Loucy (cell line): Measurements from ENCODE around the gene ELAPOR1.

Experiments used
- H2AFZ ChIP-seq: fragments of 200-600 bp; sonication (generic); 2 replicates; pipeline ENCODE4 v1.6.0; 2016; ENCODE audit warnings: antibody characterized with exemption, mild to moderate bottlenecking, low read length, moderate library complexity
- H3F3A ChIP-seq: fragments of 200-600 bp; 2 replicates; pipeline ENCODE4 v1.6.0; 2016; ENCODE audit warnings: antibody characterized with exemption, low read depth, mild to moderate bottlenecking
- H3K27me3 ChIP-seq: fragments of 200-600 bp; sonication (generic); 2 replicates; pipeline ENCODE4 v1.6.1; 2014; ENCODE audit warnings: low read length, mild to moderate bottlenecking; ENCODE audit not compliant: insufficient read depth, poor library complexity, severe bottlenecking
- H3K36me3 ChIP-seq: fragments of 200-600 bp; sonication (generic); 2 replicates; pipeline ENCODE4 v1.6.1; 2016; ENCODE audit warnings: low read length; ENCODE audit not compliant: insufficient read depth
- H3K4me1 ChIP-seq: fragments of 200-600 bp; sonication (generic); 2 replicates; pipeline ENCODE4 v1.5.1; 2014; ENCODE audit warnings: low read length, mild to moderate bottlenecking; ENCODE audit not compliant: insufficient read depth, poor library complexity, severe bottlenecking
- H3K4me2 ChIP-seq: fragments of 200-600 bp; sonication (generic); 2 replicates; pipeline ENCODE4 v1.6.0; 2014; ENCODE audit warnings: antibody characterized with exemption, low read length, low read depth, mild to moderate bottlenecking; ENCODE audit not compliant: poor library complexity, severe bottlenecking
- H3K4me3 ChIP-seq: fragments of 200-600 bp; sonication (generic); 2 replicates; pipeline ENCODE4 v1.5.1; 2014; ENCODE audit warnings: low read length, mild to moderate bottlenecking, mixed read lengths; ENCODE audit not compliant: poor library complexity, severe bottlenecking
- H3K79me2 ChIP-seq: fragments of 200-600 bp; sonication (generic); 2 replicates; pipeline ENCODE4 v1.6.1; 2014; ENCODE audit warnings: low read length; ENCODE audit not compliant: insufficient read depth
- H3K9ac ChIP-seq: fragments of 200-600 bp; sonication (generic); 2 replicates; pipeline ENCODE4 v1.6.0; 2014; ENCODE audit warnings: mild to moderate bottlenecking, low read depth, low read length, moderate library complexity; ENCODE audit not compliant: poor library complexity, severe bottlenecking
- H3K9me2 ChIP-seq: fragments of 200-600 bp; sonication (generic); replicated peaks from 2 replicates; pipeline ENCODE4 v1.6.1; 2016; ENCODE audit warnings: low read depth, low read length, mixed read lengths
- H3K9me3 ChIP-seq: fragments of 200-600 bp; sonication (generic); 2 replicates; pipeline ENCODE4 v1.6.1; 2014; ENCODE audit warnings: mild to moderate bottlenecking, antibody characterized with exemption, low read length, low read depth; ENCODE audit not compliant: insufficient read depth
- H4K20me1 ChIP-seq: fragments of 200-600 bp; sonication (generic); 2 replicates; pipeline ENCODE4 v1.6.0; 2014; ENCODE audit warnings: antibody characterized with exemption, low read length, mild to moderate bottlenecking; ENCODE audit not compliant: insufficient read depth, poor library complexity, severe bottlenecking
- CTCF ChIP-seq: fragments of 200-600 bp; sonication (generic); conservative IDR thresholded peaks from 2 replicates; pipeline ENCODE4 v1.5.1; 2014; ENCODE audit warnings: mild to moderate bottlenecking, antibody characterized with exemption, low read length
- EZH2phosphoT487 ChIP-seq: fragments of 200-600 bp; IDR thresholded peaks from 2 replicates; pipeline ENCODE4 v1.6.1; 2018; ENCODE audit warnings: antibody characterized with exemption, mild to moderate bottlenecking, moderate library complexity, borderline replicate concordance

ELAPOR1 gene

GRCh38 chr1:109090196-109091077 is 23.5 kb upstream of the ELAPOR1 start, which contains the start of gene TMEM167B:
TSS of gene TMEM167B (plus strand) at chr1:109090764. CDS start at chr1:109090873, 109 bp downstream.
- Histone ChIP-seq H3K27me3 (no peaks in the 10 kb centered on the region), H4K20me1 (peaks cover 11% of the 10 kb centered on the region), H3K79me2 (peaks cover 32% of the 10 kb centered on the region), H3K9me3 (no peaks in the 10 kb centered on the region), H3F3A (no peaks in the 10 kb centered on the region), H3K4me2 (peak within 1 kb of the TSS; percentile 93), H3K9me2 (no peaks in the 10 kb centered on the region), H2AFZ (peak within 1 kb of the TSS; percentile 98), H3K4me1 (peaks cover 23% of the 10 kb centered on the region), H3K4me3 (peak within 1 kb of the TSS; percentile 88), H3K36me3 (peaks cover 5% of the 10 kb centered on the region; the same call in 1 of the 2 replicates), H3K9ac (peak within 1 kb of the TSS; percentile 80)
- TF ChIP-seq EZH2phosphoT487 (no peak), CTCF (no peak)

- Histone ChIP-seq H3K27me3 (no peaks in the 10 kb centered on the region), H3F3A (no peaks in the 10 kb centered on the region), H3K9me3 (no peaks in the 10 kb centered on the region), H3K79me2 (peaks cover 32% of the 10 kb centered on the region), H3K9me2 (no peaks in the 10 kb centered on the region), H3K9ac (peak overlapping the region; percentile 80), H3K4me1 (peaks cover 23% of the 10 kb centered on the region), H3K4me3 (peak overlapping the region; percentile 88), H4K20me1 (peaks cover 11% of the 10 kb centered on the region), H2AFZ (peak overlapping the region; percentile 98), H3K4me2 (peak overlapping the region; percentile 93), H3K36me3 (peaks cover 5% of the 10 kb centered on the region; the same call in 1 of the 2 replicates)
- no peak for TF ChIP-seq EZH2phosphoT487
- TF ChIP-seq CTCF: no peak
Observed at GRCh38 chr1:109091078-109091838, 22.7 kb upstream of the ELAPOR1 start.

- Histone ChIP-seq H3K4me2 (peak overlapping the region; percentile 93), H3K79me2 (peaks cover 32% of the 10 kb centered on the region), H3K9me2 (no peaks in the 10 kb centered on the region)
Observed at GRCh38 chr1:109091839-109092193, 22.1 kb upstream of the ELAPOR1 start.

More at GRCh38 chr1:109091839-109092193, 22.1 kb upstream of the ELAPOR1 start:
- H3K4me3 ChIP-seq: peak overlapping the region; percentile 88
- H4K20me1 ChIP-seq: peaks cover 11% of the 10 kb centered on the region
- H3F3A ChIP-seq: no peaks in the 10 kb centered on the region
- no peaks in the 10 kb centered on the region for H3K9me3 ChIP-seq
- no peak overlapping the region for H2AFZ ChIP-seq
- H3K27me3 ChIP-seq: no peaks in the 10 kb centered on the region
- H3K4me1 ChIP-seq: peaks cover 23% of the 10 kb centered on the region
- H3K36me3 ChIP-seq: peaks cover 5% of the 10 kb centered on the region; the same call in 1 of the 2 replicates
- peak overlapping the region; percentile 80 for H3K9ac ChIP-seq
- TF ChIP-seq EZH2phosphoT487 (no peak), CTCF (no peak)
